Hepatocyte (in vitro differentiated cells): ENCODE data around the gene UNC93B1.

Experiments
- CTCF ChIP-seq: fragments of 200-600 bp; sonication (generic); IDR thresholded peaks from 2 replicates; pipeline ENCODE4 v1.5.1; 2016; ENCODE audit warnings: antibody characterized with exemption, mild to moderate bottlenecking; ENCODE audit not compliant: poor library complexity
- EZH2 ChIP-seq: fragments of 200-600 bp; sonication (generic); IDR thresholded peaks from 2 replicates; pipeline ENCODE4 v1.6.1; 2016; ENCODE audit warnings: antibody characterized with exemption, mild to moderate bottlenecking, borderline replicate concordance

- TF ChIP-seq EZH2: no peak
- no peak for TF ChIP-seq CTCF
Measured at GRCh38 chr11:68027667-68028066, 23.8 kb upstream of the UNC93B1 start.
